Amygdala (tissue), 56 donors: ENCODE data around the gene MAP2K3.
"Not testable (repeated sequence)": the region's sequence is repeated elsewhere in the genome, so short reads cannot be mapped to it uniquely, and the experiment has no call there.

ENCODE experiments used
- DNase-seq, 56 donors: peaks; one replicate each; lab custom pipeline; 2025; lab: John Stamatoyannopoulos, UW

Gene MAP2K3

GRCh38 chr17:21320430-21320829, 35.9 kb downstream of the MAP2K3 start:
- DNase-seq = not testable (repeated sequence)

GRCh38 chr17:21321061-21321460, 36.5 kb downstream of the MAP2K3 start:
- DNase-seq = not testable (repeated sequence)

DNA sequence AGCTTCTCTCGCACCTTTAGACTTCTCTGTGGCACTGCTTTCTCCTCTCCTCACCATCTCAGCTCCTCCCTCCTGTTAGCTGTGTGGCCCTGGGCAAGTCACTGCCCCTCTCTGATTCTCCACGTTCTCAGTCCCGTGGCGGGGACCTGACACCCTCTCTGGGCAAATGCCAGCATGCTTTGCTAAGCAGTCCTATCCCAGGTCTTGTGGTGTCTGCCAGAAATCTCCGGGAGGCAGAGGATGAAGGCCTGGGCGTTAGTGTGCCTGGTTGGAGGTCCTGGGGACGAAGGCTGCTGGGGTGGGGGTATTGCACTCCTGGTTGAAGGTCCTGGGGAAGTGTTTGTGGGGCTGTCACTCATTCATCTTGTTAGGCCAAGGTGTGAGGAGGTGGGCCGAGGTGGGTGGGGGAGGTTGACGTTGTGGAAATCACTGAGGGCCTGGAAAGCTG, 37.3 kb downstream of the MAP2K3 start:
- DNase-seq = not testable (repeated sequence)

GRCh38 chr17:21323257-21324111, 39.0 kb downstream of the MAP2K3 start:
- DNase-seq = not testable (repeated sequence)

DNA sequence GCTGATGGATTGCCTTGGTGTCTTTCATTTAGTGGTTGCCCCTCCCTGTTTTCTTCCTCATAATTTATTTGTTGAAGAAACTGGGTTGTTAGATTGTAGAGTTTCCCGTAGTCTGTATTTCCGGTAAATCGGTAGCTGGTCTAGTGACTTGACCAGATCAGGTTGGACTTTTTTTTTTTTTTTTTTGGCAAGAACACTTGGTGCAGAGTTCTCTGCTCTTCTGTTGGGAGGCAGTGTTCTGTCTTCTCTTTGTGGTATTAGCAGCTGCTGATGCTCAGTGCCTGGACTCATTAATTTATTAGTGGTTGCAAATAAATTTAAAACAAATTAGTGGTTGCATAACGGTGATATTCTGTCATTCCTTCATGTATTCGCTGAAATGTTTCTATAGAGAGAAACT, 40.2 kb downstream of the MAP2K3 start:
- DNase-seq = not testable (repeated sequence)

DNA sequence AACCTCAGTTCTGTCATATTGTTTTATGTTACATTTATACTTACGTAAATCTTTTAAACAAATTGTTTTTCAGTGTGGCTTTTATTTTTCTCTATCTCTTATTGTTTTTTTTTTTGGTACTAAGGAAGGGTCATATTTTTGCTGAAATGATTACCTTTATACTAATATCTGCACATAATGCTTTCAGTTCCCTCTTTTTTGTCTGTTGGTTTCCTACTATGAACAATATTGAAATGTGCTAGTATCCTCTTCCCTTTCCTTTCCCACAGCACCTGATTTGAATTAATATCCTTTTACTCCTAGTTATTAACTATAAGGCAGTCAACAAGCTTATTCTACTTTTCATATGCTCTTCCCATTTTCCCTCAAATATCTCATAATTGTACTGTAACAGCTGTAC, 43.4 kb downstream of the MAP2K3 start:
- DNase-seq = not testable (repeated sequence)

DNA sequence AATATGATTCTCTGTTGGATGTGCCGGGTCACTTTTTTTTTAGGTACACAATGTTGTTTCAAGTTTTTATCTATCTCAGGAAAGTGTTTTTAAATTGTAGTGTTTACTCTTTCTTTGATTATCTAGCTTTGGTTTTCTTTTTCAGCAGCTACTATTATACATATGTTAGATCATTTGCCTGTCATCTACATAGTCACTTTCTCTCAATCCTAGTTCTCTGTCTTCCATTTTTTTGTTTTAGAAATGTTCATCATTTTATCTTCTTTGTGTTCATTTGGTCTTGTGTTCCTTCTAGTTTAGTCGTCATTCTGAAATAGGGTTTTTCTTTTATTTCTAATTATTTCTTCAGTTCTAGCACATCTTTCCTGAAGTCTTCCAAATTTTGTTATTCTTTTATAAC, 44.3 kb downstream of the MAP2K3 start:
- not testable (repeated sequence) for DNase-seq

DNA sequence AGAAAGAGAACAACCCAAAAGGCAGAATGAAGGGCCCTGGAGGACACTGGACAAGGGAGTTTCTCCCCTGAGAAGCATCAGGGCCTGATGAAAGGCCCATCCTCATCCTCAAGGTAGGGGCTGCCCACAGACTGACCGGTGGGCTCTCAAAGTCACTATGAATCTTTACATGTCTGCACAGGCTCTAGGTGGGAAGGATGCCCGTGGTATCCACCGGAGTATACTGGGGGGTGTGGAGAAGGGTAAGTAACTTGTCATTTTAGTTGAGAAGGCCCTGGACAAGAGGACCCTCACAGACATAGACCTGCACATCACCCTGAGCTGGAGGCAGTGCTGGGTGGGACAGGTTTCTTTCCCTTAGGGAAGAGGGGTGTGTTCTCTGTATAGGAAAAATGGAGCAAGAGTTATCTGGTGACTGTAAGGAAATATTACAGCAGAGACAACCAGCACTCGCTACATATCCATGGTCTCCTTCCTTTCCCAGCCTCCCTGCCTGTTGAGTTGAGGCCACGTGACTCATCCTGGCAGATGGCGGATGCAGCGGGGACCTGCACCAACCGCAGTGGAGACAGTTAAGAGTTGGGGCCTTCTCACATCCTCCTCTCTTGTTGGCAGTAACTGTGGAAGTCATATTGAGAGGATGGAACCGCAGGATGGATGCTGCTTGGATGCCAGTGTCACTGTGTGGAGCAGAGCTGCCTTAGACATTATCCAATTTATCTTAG, 46.1 kb downstream of the MAP2K3 start:
- DNase-seq = no peak

GRCh38 chr17:21336541-21337294, 52.2 kb downstream of the MAP2K3 start:
- not testable (repeated sequence) for DNase-seq

- DNase-seq = not testable (repeated sequence)
Observed at GRCh38 chr17:21337981-21338625, 53.6 kb downstream of the MAP2K3 start.

- no peak for DNase-seq
Observed at GRCh38 chr17:21339011-21339410, 54.5 kb downstream of the MAP2K3 start.

GRCh38 chr17:21339571-21339970, 55.1 kb downstream of the MAP2K3 start:
- not testable (repeated sequence) for DNase-seq

DNA sequence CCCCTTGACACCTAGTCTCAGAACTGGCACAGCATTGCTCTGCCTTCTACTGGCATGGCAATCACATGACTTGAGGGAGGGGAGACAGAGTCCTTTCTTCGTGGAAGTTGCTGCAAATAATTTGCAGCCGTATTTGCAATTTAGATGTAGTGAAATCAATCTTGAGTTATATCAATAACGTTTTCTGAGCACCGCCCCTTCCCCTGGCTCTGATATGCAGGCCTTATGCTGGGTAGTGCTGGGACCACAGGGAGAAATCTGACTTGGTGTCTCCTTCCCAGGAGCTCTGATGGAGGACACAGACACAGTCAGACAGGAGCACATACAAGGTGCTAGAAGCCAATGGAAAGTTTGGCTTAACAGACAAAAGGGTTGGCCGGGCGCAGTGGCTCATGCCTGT, 55.9 kb downstream of the MAP2K3 start:
- DNase-seq = not testable (repeated sequence)

GRCh38 chr17:21341279-21341678, 56.8 kb downstream of the MAP2K3 start:
- not testable (repeated sequence) for DNase-seq

DNA sequence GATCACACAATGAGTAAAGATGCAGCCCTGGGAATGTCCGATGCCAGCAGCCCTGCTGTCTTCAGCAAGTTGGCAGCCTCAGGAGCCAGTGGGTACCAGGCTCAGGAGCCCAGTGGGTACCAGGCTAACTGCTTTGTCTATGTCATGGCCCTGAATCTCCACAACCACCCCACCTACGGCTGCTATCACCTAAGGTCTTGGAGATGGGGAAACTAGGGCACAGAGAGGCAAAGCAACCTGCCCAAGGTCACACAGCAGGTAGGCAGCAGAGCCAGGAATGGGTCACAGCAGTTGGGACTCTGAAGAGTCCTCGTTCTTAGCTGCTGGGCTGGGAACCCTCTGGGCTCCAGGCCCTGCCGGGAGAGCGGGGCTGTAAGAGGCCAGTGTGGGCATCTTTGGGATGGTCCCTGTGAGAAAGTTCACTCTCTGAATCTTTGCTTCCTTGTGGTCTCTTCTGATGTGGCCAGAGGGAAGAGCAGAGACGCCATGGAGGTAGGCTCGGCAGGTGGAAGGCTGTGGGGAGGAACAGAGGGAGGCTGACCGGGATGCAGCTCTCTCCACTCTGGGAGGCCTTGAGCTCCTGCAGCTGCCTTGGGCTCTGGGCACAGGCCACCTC, 57.5 kb downstream of the MAP2K3 start:
- not testable (repeated sequence) for DNase-seq

DNA sequence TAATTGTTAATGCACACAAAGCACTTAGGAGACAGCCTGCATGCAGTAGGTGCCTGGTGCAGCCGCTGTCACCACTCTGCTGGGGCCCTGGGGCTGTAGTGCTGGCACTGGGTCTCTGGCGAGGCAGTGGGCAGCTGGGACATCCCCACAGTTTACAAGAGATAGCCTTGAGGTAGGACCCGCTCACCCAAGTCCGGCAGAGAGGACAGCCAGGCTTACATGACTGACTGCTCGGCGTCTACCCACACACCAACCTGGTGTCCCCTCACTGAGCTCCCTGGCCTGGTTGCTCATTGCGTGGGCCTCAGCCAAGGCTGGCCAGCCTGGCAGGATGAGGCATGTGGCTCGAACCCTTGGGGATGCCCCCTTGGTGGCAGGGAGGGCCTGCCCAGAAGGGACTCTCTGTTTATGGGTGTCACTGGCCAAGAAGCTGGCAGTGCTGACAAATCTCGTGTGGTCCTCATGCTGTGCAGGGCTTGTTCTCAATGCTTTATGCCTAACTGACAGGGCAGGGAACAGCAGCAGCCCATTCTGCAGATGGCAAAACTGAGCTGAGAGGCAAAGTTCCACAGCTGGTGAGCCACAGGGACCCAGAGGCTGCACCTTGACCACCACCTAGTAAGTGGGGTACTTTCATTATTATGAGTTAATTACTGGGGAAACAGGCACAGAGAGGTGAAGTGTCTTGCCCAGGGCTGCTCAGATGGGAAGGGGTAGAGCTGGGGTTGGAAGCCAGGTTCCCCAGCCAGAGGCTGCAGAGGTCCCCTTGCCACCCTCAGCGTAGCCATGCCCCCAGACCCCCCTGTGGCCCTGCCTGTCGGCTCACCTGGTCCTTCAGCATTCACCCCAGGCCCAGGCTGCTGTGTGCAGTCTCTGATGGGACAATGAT, 58.8 kb downstream of the MAP2K3 start:
- DNase-seq = not testable (repeated sequence)

- DNase-seq = not testable (repeated sequence)
Observed at GRCh38 chr17:21344801-21345200, 60.3 kb downstream of the MAP2K3 start.

- no peak for DNase-seq
Observed at GRCh38 chr17:21345236-21345635, 60.7 kb downstream of the MAP2K3 start.

- DNase-seq = not testable (repeated sequence)
Observed at GRCh38 chr17:21346107-21346506, 61.6 kb downstream of the MAP2K3 start.
